ENCODE data around the gene TMEM109. TPM values are rescaled to one million over a fixed set of nuclear protein-coding genes. Genes with fewer than 3 reads are reported as not detected.

Gene TMEM109
- total and polyA plus RNA-seq, 7 experiments from 2014 or later, result 49.8 to 287 (median 60.5) TPM

- intact Hi-C loops (cut with micrococcal nuclease), result loop anchor here in 1 of 2 donors (5.0 to 10.0 kb wide), 3 partner anchors 163 to 516 kb away; partner anchors contain the start of genes CYB561A3, SDHAF2 and TMEM138
- H3K36me3 ChIP-seq (ENCODE audit: control insufficient read depth in 2 of 3, insufficient read depth in 3 of 3, low read length in 3 of 3), result peaks cover 12 to 43% (median 25%) of the 10 kb centered on the region in 3 experiments
- ChIA-PET CTCF (no interaction called here), POLR2A (interaction anchor here (2.2 kb wide), 1 partner anchor 14 kb away, joined by 8 read pairs; no protein-coding TSS in a partner anchor)
- no peak overlapping the region for H3K4me3 Mint-ChIP-seq
- no peaks in the 10 kb centered on the region for H3K27me3 ChIP-seq (ENCODE audit: control insufficient read depth in 2 of 2, insufficient read depth in 2 of 2, low read length in 2 of 2)
- H3K9me3 Mint-ChIP-seq, result no peaks in the 10 kb centered on the region
- no peak overlapping the region for H3K4me3 ChIP-seq (ENCODE audit: low read length)
- no peak for DNase-seq
- H3K36me3 Mint-ChIP-seq, result peaks cover 22 to 52% (median 35%) of the 10 kb centered on the region in 5 donors
- no peaks in the 10 kb centered on the region for H3K9me3 ChIP-seq (ENCODE audit: control insufficient read depth in 2 of 3, low read length in 3 of 3)
- H3K27ac Mint-ChIP-seq, result no peak overlapping the region
- peaks cover 27 to 38% (median 29%) of the 10 kb centered on the region in 7 donors for H3K4me1 Mint-ChIP-seq
- H3K4me1 ChIP-seq (ENCODE audit: control insufficient read depth in 2 of 2, insufficient read depth in 2 of 2, low read length in 2 of 2), result peaks cover 14 to 22% of the 10 kb centered on the region in 2 donors
- no peak for ATAC-seq
- H3K27me3 Mint-ChIP-seq, result peaks cover 0 to 9% (median 5%) of the 10 kb centered on the region in 5 donors
- no peak overlapping the region for H3K27ac ChIP-seq (ENCODE audit: low read depth, low read length)
These were observed 4.9 kb downstream of the TMEM109 start for GRCh38 chr11:60918939-60919265.

DNA sequence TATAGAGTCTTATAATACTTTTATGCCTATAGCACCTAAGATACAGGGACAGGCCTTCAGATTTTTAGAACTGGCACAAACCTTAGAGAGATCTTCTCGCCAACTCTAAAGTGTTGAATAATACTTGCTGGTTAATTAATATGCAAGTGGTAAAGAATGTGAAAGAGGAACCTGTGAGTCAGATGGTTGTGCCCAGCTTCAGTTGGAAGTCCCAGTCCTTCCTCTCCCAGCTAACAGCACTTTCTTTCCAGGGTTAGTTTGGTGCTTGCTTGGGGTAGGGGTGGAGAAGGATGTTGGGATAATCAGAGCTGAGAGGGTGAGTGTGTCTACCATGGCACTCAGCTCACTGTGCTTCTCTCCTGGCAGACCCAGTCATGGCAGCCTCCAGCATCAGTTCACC, 5.4 kb downstream of the TMEM109 start:
- H3K9me3 Mint-ChIP-seq, result no peaks in the 10 kb centered on the region
- Histone ChIP-seq H3K36me3 (ENCODE audit: control insufficient read depth in 2 of 3, insufficient read depth in 3 of 3, low read length in 3 of 3) (peaks cover 12 to 41% (median 25%) of the 10 kb centered on the region in 3 experiments), H3K4me1 (ENCODE audit: control insufficient read depth in 2 of 2, insufficient read depth in 2 of 2, low read length in 2 of 2) (peaks cover 14 to 25% of the 10 kb centered on the region in 2 donors), H3K9me3 (ENCODE audit: control insufficient read depth in 2 of 3, low read length in 3 of 3) (no peaks in the 10 kb centered on the region), H3K27me3 (ENCODE audit: control insufficient read depth in 2 of 2, insufficient read depth in 2 of 2, low read length in 2 of 2) (no peaks in the 10 kb centered on the region), H3K27ac (ENCODE audit: low read depth, low read length) (no peak overlapping the region), H3K4me3 (ENCODE audit: low read length) (no peak overlapping the region)
- peaks cover 0 to 9% (median 5%) of the 10 kb centered on the region in 5 donors for H3K27me3 Mint-ChIP-seq
- ChIA-PET POLR2A (interaction anchor here (2.2 kb wide), 1 partner anchor 14 kb away, joined by 8 read pairs; no protein-coding TSS in a partner anchor), CTCF (interaction anchor here (1.1 kb wide), 1 partner anchor 210 kb away, joined by 6 read pairs; no protein-coding TSS in a partner anchor)
- ATAC-seq (peak; percentile 24), DNase-seq (no peak)
- H3K27ac Mint-ChIP-seq, result no peak overlapping the region
- intact Hi-C loops (cut with micrococcal nuclease), result loop anchor here in 1 of 2 donors (5.0 to 10.0 kb wide), 3 partner anchors 163 to 515 kb away; partner anchors contain the start of genes CYB561A3, SDHAF2 and TMEM138
- H3K4me1 Mint-ChIP-seq, result peaks cover 27 to 34% (median 28%) of the 10 kb centered on the region in 7 donors
- H3K4me3 Mint-ChIP-seq, result no peak overlapping the region
- H3K36me3 Mint-ChIP-seq, result peaks cover 22 to 52% (median 35%) of the 10 kb centered on the region in 5 donors

DNA sequence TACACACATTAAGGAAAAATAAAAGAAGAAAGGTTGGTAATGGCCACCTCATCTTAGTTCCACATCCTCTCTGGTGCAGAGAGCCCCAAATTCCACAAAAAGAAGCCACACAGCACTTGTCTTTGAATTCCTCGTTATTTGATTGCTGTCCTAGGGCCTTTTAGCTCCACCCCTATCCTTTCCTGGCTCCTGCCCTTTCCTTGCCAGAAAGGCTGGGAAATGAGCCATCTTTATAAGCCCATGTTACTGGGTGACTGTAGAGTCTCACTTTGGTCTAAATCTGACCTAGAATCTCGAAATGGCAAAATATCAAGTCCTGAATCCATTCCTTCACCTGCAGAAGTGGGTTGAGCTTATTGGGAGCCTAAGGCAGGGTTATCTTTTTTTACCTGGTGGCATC, 6.0 kb downstream of the TMEM109 start:
- H3K4me3 Mint-ChIP-seq, result no peak overlapping the region
- no peak overlapping the region for H3K27ac ChIP-seq (ENCODE audit: low read depth, low read length)
- H3K9me3 Mint-ChIP-seq, result no peaks in the 10 kb centered on the region
- CTCF ChIA-PET, result interaction anchor here (0.7 to 1.1 kb wide), 2 partner anchors 27 to 209 kb away, joined by 3 to 6 read pairs; no protein-coding TSS in a partner anchor
- H3K27ac Mint-ChIP-seq, result no peak overlapping the region
- H3K4me1 Mint-ChIP-seq, result peaks cover 24 to 33% (median 29%) of the 10 kb centered on the region in 7 donors
- intact Hi-C loops (cut with micrococcal nuclease), result loop anchor here in 1 of 2 donors (5.0 to 10.0 kb wide), 3 partner anchors 162 to 515 kb away; partner anchors contain the start of genes CYB561A3, SDHAF2 and TMEM138
- no peaks in the 10 kb centered on the region for H3K9me3 ChIP-seq (ENCODE audit: control insufficient read depth in 2 of 3, low read length in 3 of 3)
- peaks cover 22 to 52% (median 35%) of the 10 kb centered on the region in 5 donors for H3K36me3 Mint-ChIP-seq
- H3K27me3 ChIP-seq (ENCODE audit: control insufficient read depth in 2 of 2, insufficient read depth in 2 of 2, low read length in 2 of 2), result peaks cover 0 to 3% of the 10 kb centered on the region in 2 donors
- peaks cover 16 to 30% of the 10 kb centered on the region in 2 donors for H3K4me1 ChIP-seq (ENCODE audit: control insufficient read depth in 2 of 2, insufficient read depth in 2 of 2, low read length in 2 of 2)
- H3K27me3 Mint-ChIP-seq, result peaks cover under 1 to 9% (median 5%) of the 10 kb centered on the region in 5 donors
- no peak overlapping the region for H3K4me3 ChIP-seq (ENCODE audit: low read length)
- DNase-seq, result no peak
- POLR2A ChIA-PET, result no interaction called here
- no peak for ATAC-seq
- peaks cover 12 to 38% (median 25%) of the 10 kb centered on the region in 3 experiments for H3K36me3 ChIP-seq (ENCODE audit: control insufficient read depth in 2 of 3, insufficient read depth in 3 of 3, low read length in 3 of 3)

DNA sequence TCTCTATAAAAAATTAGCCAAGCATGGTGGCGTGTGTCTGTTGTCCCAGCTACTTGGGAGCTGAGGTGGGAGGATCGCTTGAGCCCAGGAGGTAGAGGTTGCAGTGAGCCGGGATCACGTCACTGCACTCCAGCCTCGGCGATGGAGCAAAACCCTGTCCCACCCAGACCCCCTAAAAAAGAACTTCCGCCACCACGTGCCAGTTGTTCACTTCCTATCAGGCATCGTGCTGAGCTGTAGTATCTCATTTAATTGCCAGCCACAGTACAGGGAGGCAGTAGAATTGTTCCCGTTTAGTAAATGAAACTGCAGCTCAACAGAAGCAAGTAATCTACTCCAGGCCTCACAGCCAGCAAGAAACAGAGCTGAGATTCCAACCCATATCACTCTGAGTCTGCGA, 7.3 kb downstream of the TMEM109 start:
- Histone ChIP-seq H3K36me3 (ENCODE audit: control insufficient read depth in 2 of 3, insufficient read depth in 3 of 3, low read length in 3 of 3) (peaks cover 12 to 38% (median 25%) of the 10 kb centered on the region in 3 experiments), H3K4me3 (ENCODE audit: low read length) (no peak overlapping the region), H3K27me3 (ENCODE audit: control insufficient read depth in 2 of 2, insufficient read depth in 2 of 2, low read length in 2 of 2) (peaks cover 4 to 6% of the 10 kb centered on the region in 2 donors), H3K27ac (ENCODE audit: low read depth, low read length) (no peak overlapping the region), H3K9me3 (ENCODE audit: control insufficient read depth in 2 of 3, low read length in 3 of 3) (no peaks in the 10 kb centered on the region), H3K4me1 (ENCODE audit: control insufficient read depth in 2 of 2, insufficient read depth in 2 of 2, low read length in 2 of 2) (peaks cover 12 to 24% of the 10 kb centered on the region in 2 donors)
- Mint-ChIP-seq H3K27ac (no peak overlapping the region), H3K4me1 (peaks cover 23 to 26% (median 25%) of the 10 kb centered on the region in 7 donors), H3K27me3 (peaks cover 5 to 15% (median 14%) of the 10 kb centered on the region in 5 donors), H3K36me3 (peaks cover 22 to 52% (median 35%) of the 10 kb centered on the region in 5 donors), H3K9me3 (no peaks in the 10 kb centered on the region), H3K4me3 (no peak overlapping the region)
- no peak for DNase-seq
- ChIA-PET CTCF (interaction anchor here (1.2 kb wide), 1 partner anchor 90 kb away, joined by 5 read pairs; no protein-coding TSS in a partner anchor), POLR2A (no interaction called here)
- ATAC-seq, result no peak
- intact Hi-C loops (cut with micrococcal nuclease), result no loop called here

DNA sequence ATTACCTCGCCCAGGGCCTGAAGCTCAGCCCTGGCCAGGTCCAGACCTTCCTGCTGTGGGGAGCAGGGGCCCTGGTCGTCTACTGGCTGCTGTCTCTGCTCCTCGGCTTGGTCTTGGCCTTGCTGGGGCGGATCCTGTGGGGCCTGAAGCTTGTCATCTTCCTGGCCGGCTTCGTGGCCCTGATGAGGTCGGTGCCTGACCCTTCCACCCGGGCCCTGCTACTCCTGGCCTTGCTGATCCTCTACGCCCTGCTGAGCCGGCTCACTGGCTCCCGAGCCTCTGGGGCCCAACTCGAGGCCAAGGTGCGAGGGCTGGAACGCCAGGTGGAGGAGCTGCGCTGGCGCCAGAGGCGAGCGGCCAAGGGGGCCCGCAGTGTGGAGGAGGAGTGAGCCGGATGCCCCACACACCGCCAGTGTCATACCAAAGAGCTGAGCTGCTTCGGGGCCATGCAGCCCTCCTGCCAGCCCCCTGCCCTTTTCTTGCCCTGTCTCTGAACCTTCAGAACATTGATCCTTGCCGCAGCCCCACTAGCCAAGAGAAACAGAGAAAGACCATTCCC, 7.9 kb downstream of the TMEM109 start:
- Mint-ChIP-seq H3K36me3 (peaks cover 22 to 52% (median 35%) of the 10 kb centered on the region in 5 donors), H3K27me3 (peaks cover 5 to 20% (median 15%) of the 10 kb centered on the region in 5 donors), H3K4me3 (no peak overlapping the region), H3K27ac (no peak overlapping the region), H3K9me3 (no peaks in the 10 kb centered on the region), H3K4me1 (peaks cover 17 to 22% (median 22%) of the 10 kb centered on the region in 7 donors)
- ChIA-PET POLR2A (no interaction called here), CTCF (no interaction called here)
- DNase-seq (no peak), ATAC-seq (no peak)
- no peaks in the 10 kb centered on the region for H3K9me3 ChIP-seq (ENCODE audit: control insufficient read depth in 2 of 3, low read length in 3 of 3)
- peaks cover 6 to 18% of the 10 kb centered on the region in 2 donors for H3K4me1 ChIP-seq (ENCODE audit: control insufficient read depth in 2 of 2, insufficient read depth in 2 of 2, low read length in 2 of 2)
- no peak overlapping the region for H3K27ac ChIP-seq (ENCODE audit: low read depth, low read length)
- peaks cover 12 to 38% (median 25%) of the 10 kb centered on the region in 3 experiments for H3K36me3 ChIP-seq (ENCODE audit: control insufficient read depth in 2 of 3, insufficient read depth in 3 of 3, low read length in 3 of 3)
- peaks cover 4 to 6% of the 10 kb centered on the region in 2 donors for H3K27me3 ChIP-seq (ENCODE audit: control insufficient read depth in 2 of 2, insufficient read depth in 2 of 2, low read length in 2 of 2)
- H3K4me3 ChIP-seq (ENCODE audit: low read length), result no peak overlapping the region
- intact Hi-C loops (cut with micrococcal nuclease), result no loop called here

GRCh38 chr11:60922906-60923305, 8.9 kb downstream of the TMEM109 start:
- no peak overlapping the region for H3K4me3 Mint-ChIP-seq
- CTCF ChIA-PET, result interaction anchor here (0.6 to 1.1 kb wide), 2 partner anchors 9 to 433 kb away, joined by 3 read pairs; partner anchors contain the start of gene TMEM109
- POLR2A ChIA-PET, result interaction anchor here (1.0 kb wide), 1 partner anchor 10 kb away, joined by 3 read pairs; no protein-coding TSS in a partner anchor

More at GRCh38 chr11:60922906-60923305, 8.9 kb downstream of the TMEM109 start:
- Mint-ChIP-seq H3K9me3 (no peaks in the 10 kb centered on the region), H3K4me1 (peaks cover 12 to 21% (median 16%) of the 10 kb centered on the region in 7 donors), H3K36me3 (peaks cover 19 to 47% (median 33%) of the 10 kb centered on the region in 5 donors), H3K27ac (no peak overlapping the region), H3K27me3 (peaks cover 5 to 28% (median 15%) of the 10 kb centered on the region in 5 donors)
- no peaks in the 10 kb centered on the region for H3K9me3 ChIP-seq (ENCODE audit: control insufficient read depth in 2 of 3, low read length in 3 of 3)
- DNase-seq (no peak), ATAC-seq (no peak)
- H3K27ac ChIP-seq (ENCODE audit: low read depth, low read length), result no peak overlapping the region
- peaks cover 4 to 6% of the 10 kb centered on the region in 2 donors for H3K27me3 ChIP-seq (ENCODE audit: control insufficient read depth in 2 of 2, insufficient read depth in 2 of 2, low read length in 2 of 2)
- peaks cover 4 to 18% of the 10 kb centered on the region in 2 donors for H3K4me1 ChIP-seq (ENCODE audit: control insufficient read depth in 2 of 2, insufficient read depth in 2 of 2, low read length in 2 of 2)
- peaks cover 12 to 38% (median 25%) of the 10 kb centered on the region in 3 experiments for H3K36me3 ChIP-seq (ENCODE audit: control insufficient read depth in 2 of 3, insufficient read depth in 3 of 3, low read length in 3 of 3)
- intact Hi-C loops (cut with micrococcal nuclease), result loop anchor here in 1 of 2 donors (1.0 kb wide), 1 partner anchor 9 kb away; the partner anchor contains the start of gene TMEM109
- no peak overlapping the region for H3K4me3 ChIP-seq (ENCODE audit: low read length)
